ENCODE data around the gene RPF1. TPM values are rescaled to one million over a fixed set of nuclear protein-coding genes. Genes with fewer than 3 reads are reported as not detected.

RPF1 gene
- total RNA-seq, 1 donor from 2014 or later, result 20.0 TPM

Other genes with a start within 250 kb of the RPF1 start
- gene SAMD13, start 177.6 kb upstream of the RPF1 start, total RNA-seq, result 0.63 and 1.0 TPM in 2 replicates
- not detected in 2 replicates for gene DNASE2B, start 80.8 kb upstream of the RPF1 start, total RNA-seq
- 0.13 and 0.38 TPM in 2 replicates for gene SPATA1, start 27.1 kb downstream of the RPF1 start, total RNA-seq
- 10.1 and 17.8 TPM in 2 replicates for gene GNG5, start 27.3 kb downstream of the RPF1 start, total RNA-seq
- gene CTBS, start 95.2 kb downstream of the RPF1 start, total RNA-seq, result 3.2 and 5.2 TPM in 2 replicates
- 1.3 and 1.4 TPM in 2 replicates for gene SSX2IP, start 211.2 kb downstream of the RPF1 start, total RNA-seq